H1 (cell line): ENCODE results near the gene SERP1. TPM values are rescaled to one million over a fixed set of nuclear protein-coding genes. Genes with fewer than 3 reads are reported as not detected.

Experiments used
- BCL11A ChIP-seq, 2 experiments: IDR thresholded peaks; one replicate each; pipeline ENCODE4 v1.6.1; 2011; ENCODE audit warnings: low read depth in 2 of 2, low read length in 2 of 2, mild to moderate bottlenecking in 2 of 2
- CREB1 ChIP-seq: IDR thresholded peaks from 2 replicates; pipeline ENCODE4 v1.6.1; 2012; ENCODE audit warnings: inconsistent platforms
- HDAC2 ChIP-seq, 2 experiments: fragments of 300-600 bp in 1 of 2; sonication (generic) in 1 of 2; IDR thresholded peaks; 2 replicates each; pipeline ENCODE4 v1.6.1; 2011 to 2012; ENCODE audit warnings: low read depth in 2 of 2, low read length in 2 of 2, mild to moderate bottlenecking in 2 of 2, moderate library complexity in 2 of 2, borderline replicate concordance in 1 of 2, inconsistent platforms in 1 of 2
- JUND ChIP-seq: IDR thresholded peaks from 2 replicates; pipeline ENCODE4 v1.6.1; 2011; ENCODE audit warnings: mild to moderate bottlenecking, improper control_type of control experiment, low read length
- KDM1A ChIP-seq: fragments of 200-600, 300-600 bp; sonication (generic); IDR thresholded peaks from 2 replicates; pipeline ENCODE4 v1.7.1; 2016; ENCODE audit warnings: mild to moderate bottlenecking, low read length, borderline replicate concordance
- KDM5A ChIP-seq: fragments of 200-600 bp; IDR thresholded peaks from 2 replicates; pipeline ENCODE4 v1.7.1; 2012; ENCODE audit warnings: mild to moderate bottlenecking, low read length, inconsistent platforms, mixed read lengths
- TAF7 ChIP-seq: optimal IDR thresholded peaks from 2 replicates; pipeline ENCODE3; 2011; ENCODE audit warnings: low read depth, mild to moderate bottlenecking, inconsistent platforms, low read length, moderate library complexity, borderline replicate concordance
- TEAD4 ChIP-seq: IDR thresholded peaks from 2 replicates; pipeline ENCODE4 v1.6.1; 2012; ENCODE audit warnings: low read depth, low read length, inconsistent platforms, mixed read lengths
- polyA plus RNA-seq, 7 experiments: library from polyadenylated mRNA; depleted of rRNA in 3 of 7; stranded (reverse) in 5 of 7; unstranded in 2 of 7; fragments of >200 nt in 5 of 7; fragments of 200-250 nt in 2 of 7; gene quantifications; 1 replicate in 5 of 7; 2 replicates in 1 of 7; 4 replicates in 1 of 7; pipeline versions ENCODE4 v1.2.1 to v1.2.3, GENCODE V29; 2011 to 2013; ENCODE audit warnings: missing spikeins in 2 of 7, mixed read lengths in 2 of 7
- total RNA-seq: library from RNA; stranded (reverse); fragmentation: NEBNext Ultra II Directional; extraction: Animal tissue kit (Norgen Biotek cat#: 25700); gene quantifications from 2 replicates; pipeline ENCODE4 v1.2.1, GENCODE V29; 2021

The SERP1 gene
- total and polyA plus RNA-seq, 2 of the 8 experiments (the other 6 are each of a cell fraction or from before 2014, with no cell fraction given) = 90.3 to 98.2 TPM

DNA sequence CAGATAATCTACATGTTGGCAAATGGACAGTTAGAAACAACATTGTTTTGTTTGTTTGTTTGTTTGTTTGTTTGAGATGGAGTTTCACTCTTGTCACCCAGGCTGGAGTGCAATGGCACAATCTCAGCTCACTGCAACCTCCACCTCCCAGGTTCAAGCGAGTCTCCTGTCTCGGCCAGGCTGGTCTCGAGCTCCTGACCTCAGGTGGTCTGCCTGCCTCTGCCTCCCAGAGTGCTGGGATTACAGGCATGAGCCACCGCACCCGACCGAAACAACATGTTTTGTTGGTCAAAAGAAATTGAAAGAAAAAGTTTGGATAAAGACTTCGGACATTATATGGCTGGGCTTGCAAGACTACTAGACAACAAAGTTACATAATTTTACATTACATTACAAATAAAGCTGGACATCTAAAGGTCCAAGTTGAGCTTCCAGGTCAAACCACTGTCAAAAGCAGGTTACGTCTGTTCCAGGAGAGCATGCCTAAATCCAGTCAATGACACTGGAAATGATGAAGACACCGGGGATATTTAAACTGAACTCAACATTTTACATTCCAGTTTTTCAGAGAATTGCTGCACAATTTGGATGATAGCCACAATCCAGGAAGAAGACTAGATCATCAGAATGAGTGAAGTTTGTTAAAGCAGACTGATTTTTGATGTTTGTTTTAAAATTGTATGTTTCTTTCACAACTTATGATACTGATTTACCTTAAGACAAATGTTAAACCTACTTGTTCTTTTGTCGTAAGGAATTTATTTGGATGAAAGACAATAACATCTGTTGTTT lies 18.6 kb downstream of the SERP1 start (continued):
- TF ChIP-seq TAF7 = no peak
- TF ChIP-seq KDM1A = no peak
- no peak for TF ChIP-seq CREB1
- TF ChIP-seq BCL11A (IDR thresholded peaks at IDR 0.05; ENCODE audit: low read depth in 2 of 2, low read length in 2 of 2) = no peak
- no peak for TF ChIP-seq JUND
- TF ChIP-seq HDAC2 (IDR thresholded peaks at IDR 0.05; ENCODE audit: borderline replicate concordance in 1 of 2, low read depth in 2 of 2, low read length in 2 of 2) = no peak
- no peak for TF ChIP-seq KDM5A
- no peak for TF ChIP-seq TEAD4
